Activated CD4-positive, alpha-beta T cell treated with anti-CD3 and anti-CD28 coated beads, Interleukin-2, amount 50 U/mL, for 16 hours (primary cell): ENCODE data around the gene PTTG1IP.

Experiments
- DNase-seq: peaks from one replicate; pipeline ENCODE4 v3.0.0-alpha.2; 2020

Gene PTTG1IP

GRCh38 chr21:44908908-44909307 is 35.4 kb upstream of the PTTG1IP start:
- DNase-seq: no peak

DNA sequence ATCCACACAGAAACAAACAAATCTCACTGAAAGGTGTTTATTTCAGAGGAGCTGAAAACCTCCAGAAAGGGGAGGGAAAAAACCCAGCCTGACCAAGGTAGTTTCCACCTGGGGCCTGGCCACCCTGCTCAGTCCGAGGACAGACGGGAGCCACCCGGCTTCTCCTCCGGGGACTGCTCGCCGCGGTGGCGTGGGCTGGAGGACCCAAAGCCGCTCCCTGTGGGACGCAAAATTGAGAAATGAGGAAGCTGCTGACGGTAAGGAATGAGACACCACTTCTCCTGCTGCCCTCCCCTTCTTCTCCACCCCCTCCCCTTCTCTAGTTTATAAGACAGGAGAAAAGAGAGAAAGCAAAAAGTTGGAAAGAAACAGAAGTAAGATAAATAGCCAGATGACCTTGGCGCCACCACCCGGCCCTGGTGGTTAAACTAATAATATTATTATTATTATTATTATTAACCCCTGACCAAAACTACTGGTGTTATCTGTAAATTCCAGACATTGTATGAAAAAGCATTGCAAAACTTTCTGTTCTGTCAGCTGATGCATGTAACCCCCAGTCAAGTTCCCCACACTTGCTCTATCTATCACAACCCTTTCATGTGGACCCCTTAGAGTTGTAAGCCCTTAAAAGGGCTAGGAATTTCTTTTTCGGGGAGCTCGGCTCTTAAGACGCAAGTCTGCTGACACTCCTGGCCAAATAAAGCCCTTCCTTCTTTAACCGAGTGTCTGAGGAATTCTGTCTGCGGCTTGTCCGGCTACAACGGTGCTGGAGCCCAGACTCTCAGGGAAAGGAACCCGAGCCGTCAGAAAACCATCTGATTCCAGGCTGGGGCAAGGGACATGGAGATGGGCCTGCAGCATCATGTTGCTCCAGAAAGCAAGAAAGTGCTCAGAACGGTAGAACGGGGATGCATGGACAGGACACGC is 34.7 kb upstream of the PTTG1IP start:
- DNase-seq: no peak

DNA sequence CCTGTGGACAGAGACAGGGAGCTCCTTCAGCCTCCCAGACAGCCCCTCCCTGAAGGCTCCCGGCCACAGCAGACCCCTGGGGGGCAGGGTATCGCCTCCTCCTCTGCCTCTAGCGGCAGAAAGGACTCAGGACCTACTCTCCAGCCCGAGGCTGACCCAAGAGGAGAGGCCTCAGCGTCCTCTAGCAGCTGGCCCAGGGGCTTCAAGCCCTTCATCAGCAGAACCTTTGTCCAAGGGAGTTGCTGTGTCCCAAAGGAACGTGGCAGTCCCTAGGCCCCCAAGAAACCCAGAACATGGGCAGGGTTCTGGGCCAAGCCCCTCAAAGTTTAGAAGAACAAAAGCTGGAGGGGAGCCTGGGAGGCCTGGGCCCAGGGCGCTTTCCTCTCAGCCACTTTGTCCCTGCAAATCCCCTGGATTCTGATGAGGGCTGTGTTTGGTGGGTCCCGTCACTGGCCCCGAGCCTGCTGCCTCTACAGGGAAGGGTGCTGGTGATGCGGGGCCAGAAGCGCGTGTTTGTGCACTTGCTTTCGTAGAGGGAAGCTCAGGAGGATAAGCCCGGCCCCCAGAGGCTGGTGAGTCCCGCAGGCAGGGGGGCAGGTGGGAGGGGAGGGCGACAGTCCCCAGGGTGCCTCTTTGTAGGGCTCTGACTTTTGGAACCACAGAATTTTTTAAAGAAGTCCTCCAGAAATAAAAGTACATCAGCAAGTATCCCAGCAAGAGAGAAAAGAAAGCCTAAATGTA is 33.9 kb upstream of the PTTG1IP start:
- no peak for DNase-seq

DNA sequence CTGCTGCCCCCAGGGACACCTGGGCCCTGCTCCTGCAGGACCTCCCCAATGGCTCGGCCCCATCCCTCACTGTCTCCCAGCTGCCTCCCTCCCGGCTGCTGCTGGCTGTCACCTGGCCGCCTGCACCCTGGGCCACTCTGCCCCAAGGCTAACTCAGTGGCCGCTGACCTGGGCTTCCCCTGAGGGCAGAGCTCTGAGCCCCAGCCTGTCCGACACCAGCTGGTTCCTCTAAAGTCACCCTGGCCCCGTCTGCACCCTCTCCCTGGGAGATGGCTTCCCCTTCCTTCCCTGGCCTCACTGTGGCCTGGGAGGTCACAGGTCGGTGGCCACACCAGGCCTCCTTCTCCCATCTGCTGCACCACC is 32.2 kb upstream of the PTTG1IP start:
- no peak for DNase-seq

GRCh38 chr21:44905016-44905727 is 31.7 kb upstream of the PTTG1IP start:
- DNase-seq: no peak

GRCh38 chr21:44904141-44904923 is 30.8 kb upstream of the PTTG1IP start:
- DNase-seq: no peak

DNA sequence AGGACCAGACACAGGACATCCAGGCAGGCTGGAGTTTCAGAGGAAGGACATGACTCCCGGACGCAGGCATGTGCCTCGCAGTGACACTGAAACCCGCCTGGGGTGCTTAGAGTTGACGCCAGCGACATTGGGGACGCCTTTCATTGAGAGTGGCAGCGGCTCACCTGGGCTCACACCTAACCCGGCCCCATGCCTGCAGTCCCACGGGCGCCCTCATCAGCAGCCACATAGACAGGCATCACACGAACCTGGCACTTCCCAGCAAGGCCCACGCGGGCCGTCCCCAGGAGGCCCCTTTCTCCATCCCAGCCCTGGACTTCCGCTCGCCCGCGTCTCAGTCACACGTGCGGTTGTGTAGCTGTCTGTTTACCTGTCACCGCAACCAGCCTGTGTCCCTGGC is 30.2 kb upstream of the PTTG1IP start:
- DNase-seq: no peak

GRCh38 chr21:44903050-44903685 is 29.7 kb upstream of the PTTG1IP start:
- no peak for DNase-seq

DNA sequence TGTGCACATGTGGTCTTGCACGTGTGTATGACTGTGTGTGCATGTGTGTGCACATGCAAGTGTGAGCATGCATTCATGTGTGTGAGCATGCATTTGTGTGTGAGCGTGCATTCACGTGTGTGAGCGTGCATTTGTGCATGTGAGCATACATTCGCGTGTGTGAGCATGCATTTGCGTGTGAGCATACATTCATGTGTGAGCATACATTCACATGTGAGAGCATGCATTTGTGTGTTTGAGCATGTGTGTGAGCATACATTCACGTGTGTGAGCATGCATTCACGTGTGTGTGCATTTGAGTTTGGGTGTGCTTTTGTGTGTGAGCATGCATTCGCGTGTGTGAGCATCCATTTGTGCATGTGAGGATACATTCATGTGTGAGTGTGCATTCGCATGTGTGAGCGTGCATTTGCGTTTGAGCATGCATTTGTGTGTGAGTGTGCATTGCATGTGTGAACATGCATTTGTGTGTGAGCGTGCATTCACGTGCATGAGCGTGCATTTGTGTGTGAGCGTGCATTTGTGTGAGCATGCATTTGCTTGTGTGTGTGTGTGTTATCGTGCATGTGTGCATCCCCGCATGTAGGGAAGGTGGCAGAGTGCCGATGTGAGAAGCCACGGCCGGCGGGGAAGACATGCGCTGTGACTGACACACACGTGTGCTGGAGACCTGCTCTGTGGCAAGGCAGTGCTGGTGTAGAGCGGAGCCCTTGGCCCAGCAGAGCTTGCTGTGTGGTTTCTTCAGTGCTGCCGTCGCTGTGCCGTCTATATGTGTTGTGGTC is 29.0 kb upstream of the PTTG1IP start:
- DNase-seq: no peak

- no peak for DNase-seq
These were observed 28.0 kb upstream of the PTTG1IP start for GRCh38 chr21:44901391-44902074.

GRCh38 chr21:44900559-44901251 is 27.2 kb upstream of the PTTG1IP start:
- DNase-seq: no peak

DNA sequence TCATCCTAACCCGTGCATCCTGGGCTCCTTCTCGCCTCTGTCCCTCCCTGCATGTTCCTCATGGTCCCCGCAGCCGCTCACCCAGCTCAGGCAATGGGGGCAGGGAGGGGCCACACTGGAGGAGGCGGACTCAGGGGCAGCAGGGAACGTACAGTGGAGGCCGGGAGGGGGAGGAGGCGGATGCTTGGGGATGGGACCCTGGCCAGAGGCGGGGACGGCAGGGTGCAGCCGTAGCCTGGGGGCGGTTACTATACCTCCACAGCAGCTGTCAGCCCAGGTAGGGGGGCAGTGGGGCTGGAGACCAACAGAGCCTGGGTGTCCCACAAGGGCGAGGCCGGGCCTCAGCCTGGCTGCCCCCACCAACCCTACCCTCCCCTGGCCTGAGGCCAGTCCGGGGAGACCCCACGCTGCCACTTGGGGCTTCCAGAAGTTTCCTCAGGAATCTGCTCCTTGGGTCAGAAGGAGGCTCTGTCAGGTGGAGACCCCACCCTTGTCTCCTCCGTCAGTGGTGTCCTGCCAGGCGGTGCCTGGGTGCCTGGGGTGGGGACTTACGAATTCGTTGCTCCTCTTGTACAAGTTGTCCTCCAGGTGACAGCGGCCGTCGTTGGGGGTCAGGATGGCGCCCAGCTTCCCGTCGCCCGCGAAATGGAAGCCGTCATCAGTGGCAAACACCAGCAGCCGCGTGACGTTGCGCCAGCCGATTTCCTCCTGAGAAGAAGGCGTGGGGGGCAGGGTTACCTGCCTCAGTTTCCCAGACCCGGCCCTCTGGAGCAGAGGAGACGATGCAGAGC is 26.5 kb upstream of the PTTG1IP start:
- no peak for DNase-seq

GRCh38 chr21:44898851-44899767 is 25.6 kb upstream of the PTTG1IP start:
- no peak for DNase-seq

DNA sequence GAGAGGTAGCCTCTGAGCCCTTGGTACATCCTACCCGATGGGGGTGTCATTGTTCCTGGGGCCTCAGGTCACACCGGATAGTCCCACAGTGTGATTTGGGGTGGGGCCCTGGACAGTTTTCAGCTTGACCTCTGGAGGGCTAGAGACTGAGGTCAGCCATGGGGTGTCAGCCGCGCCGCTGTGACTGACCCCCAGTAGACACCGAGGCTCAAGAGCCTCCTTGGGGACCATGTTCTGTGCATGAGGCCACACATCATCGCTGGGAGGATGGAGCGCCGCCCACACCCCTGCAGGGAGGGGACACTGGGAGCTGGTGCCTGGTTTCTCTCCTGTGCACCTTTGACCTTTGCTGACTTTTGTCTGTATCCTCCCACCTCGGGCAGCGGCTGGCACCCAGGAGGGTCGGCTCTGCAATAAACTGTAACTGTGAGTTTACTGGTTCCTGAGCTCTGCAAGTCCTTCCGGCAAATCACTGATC is 24.6 kb upstream of the PTTG1IP start:
- DNase-seq: no peak

GRCh38 chr21:44897326-44898010 is 24.0 kb upstream of the PTTG1IP start:
- no peak for DNase-seq

GRCh38 chr21:44896561-44897286 is 23.2 kb upstream of the PTTG1IP start:
- DNase-seq: no peak

DNA sequence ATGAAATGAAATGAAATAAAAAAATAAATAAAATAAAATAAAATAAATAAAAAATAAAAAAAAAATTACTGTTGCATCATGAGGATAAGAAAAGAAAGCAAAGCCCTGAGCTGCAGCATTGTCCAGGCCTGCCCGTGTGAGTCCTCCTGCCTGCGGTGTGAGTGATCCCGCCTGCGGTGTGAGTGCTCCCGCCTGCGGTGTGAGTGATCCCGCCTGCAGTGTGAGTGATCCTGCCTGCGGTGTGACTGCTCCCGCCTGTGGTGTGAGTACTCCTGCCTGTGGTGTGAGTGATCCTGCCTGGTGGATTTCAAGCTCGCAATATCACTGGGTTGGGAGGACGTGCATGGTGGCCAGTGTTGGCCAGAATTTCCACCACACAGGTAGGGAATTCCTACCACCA is 22.4 kb upstream of the PTTG1IP start:
- DNase-seq: no peak
